Fibroblast of lung (primary cell): ENCODE results near the gene CCN5. TPM values are rescaled to one million over a fixed set of nuclear protein-coding genes. Genes with fewer than 3 reads are reported as not detected.
"Not testable (repeated sequence)": the region's sequence is repeated elsewhere in the genome, so short reads cannot be mapped to it uniquely, and the experiment has no call there.

ENCODE experiments used
- DNase-seq, 2 donors: peaks; one replicate each; pipeline versions ENCODE4 v3.0.0 to v3.0.0-alpha.2; 2010; ENCODE audit warnings: low read depth in 2 of 2
- H2AFZ ChIP-seq: 2 replicates; pipeline ENCODE4 v1.5.1; 2012; ENCODE audit warnings: low read length, control low read depth, inconsistent platforms
- H3K27ac ChIP-seq: 2 replicates; pipeline ENCODE4 v1.5.1; 2011; ENCODE audit warnings: low read length, control low read depth; ENCODE audit not compliant: insufficient read depth
- H3K27me3 ChIP-seq: 2 replicates; pipeline ENCODE4 v1.5.1; 2011; ENCODE audit warnings: mild to moderate bottlenecking, low read length; ENCODE audit not compliant: control insufficient read depth, insufficient read depth
- H3K36me3 ChIP-seq: 2 replicates; pipeline ENCODE4 v1.5.1; 2011; ENCODE audit warnings: low read length; ENCODE audit not compliant: control insufficient read depth, insufficient read depth
- H3K4me1 ChIP-seq: 2 replicates; pipeline ENCODE4 v1.5.1; 2011; ENCODE audit warnings: low read length; ENCODE audit not compliant: control insufficient read depth, insufficient read depth; ENCODE audit errors: extremely low read depth
- H3K4me2 ChIP-seq: 2 replicates; pipeline ENCODE4 v1.5.1; 2011; ENCODE audit warnings: low read length, control low read depth; ENCODE audit not compliant: insufficient read depth; ENCODE audit errors: extremely low read depth
- H3K4me3 ChIP-seq, 4 experiments: fragments of 200-600 bp in 1 of 4; sonication (generic) in 1 of 4; replicated peaks in 1 of 4; 2 replicates each; pipeline ENCODE4 v1.5.1; 2011 to 2016; ENCODE audit warnings: low read length in 4 of 4, low read depth in 3 of 4, mild to moderate bottlenecking in 3 of 4, control low read depth in 2 of 4, inconsistent platforms in 1 of 4, mixed read lengths in 1 of 4; ENCODE audit not compliant: insufficient read depth in 1 of 4; ENCODE audit errors: control extremely low read depth in 1 of 4
- H3K79me2 ChIP-seq: 2 replicates; pipeline ENCODE4 v1.5.1; 2012; ENCODE audit warnings: mild to moderate bottlenecking, low read length, inconsistent platforms; ENCODE audit not compliant: control insufficient read depth, insufficient read depth
- H3K9ac ChIP-seq: 2 replicates; pipeline ENCODE4 v1.5.1; 2011; ENCODE audit warnings: mild to moderate bottlenecking, low read length, control low read depth; ENCODE audit not compliant: insufficient read depth
- H3K9me3 ChIP-seq: 2 replicates; pipeline ENCODE4 v1.5.1; 2012; ENCODE audit warnings: low read depth, low read length; ENCODE audit not compliant: control insufficient read depth, insufficient read depth
- H4K20me1 ChIP-seq: 2 replicates; pipeline ENCODE4 v1.5.1; 2011; ENCODE audit warnings: low read length; ENCODE audit not compliant: control insufficient read depth, insufficient read depth; ENCODE audit errors: extremely low read depth
- CTCF ChIP-seq, 2 donors: IDR thresholded peaks in 1 of 2; conservative IDR thresholded peaks in 1 of 2; 1 replicate in 1 of 2; 2 replicates in 1 of 2; pipeline ENCODE4 v1.5.1; 2011 to 2012; ENCODE audit warnings: low read length in 2 of 2, control low read depth in 1 of 2, inconsistent platforms in 1 of 2, low read depth in 1 of 2, mild to moderate bottlenecking in 1 of 2
- EZH2 ChIP-seq: IDR thresholded peaks from 2 replicates; pipeline ENCODE4 v1.5.1; 2012; ENCODE audit warnings: low read length, control low read depth, mild to moderate bottlenecking; ENCODE audit errors: missing control alignments
- polyA minus RNA-seq: library from RNA; depleted of rRNA, polyadenylated mRNA; stranded (reverse); fragments of >200 nt; gene quantifications from 2 replicates; pipeline ENCODE4 v1.2.3, GENCODE V29; 2011; ENCODE audit warnings: low replicate concordance
- polyA plus RNA-seq, 2 donors: library from polyadenylated mRNA; depleted of rRNA in 1 of 2; stranded (reverse) in 1 of 2; unstranded in 1 of 2; fragments of >200 nt; gene quantifications; 2 replicates each; pipeline ENCODE4 v1.2.1, GENCODE V29; 2011 to 2012; ENCODE audit warnings: missing spikeins in 1 of 2
- total RNA-seq: library from RNA; depleted of rRNA; stranded (reverse); fragments of >200 nt; gene quantifications from 2 replicates; pipeline ENCODE4 v1.2.1, GENCODE V29; 2014

Gene CCN5
- total RNA-seq (21.1 and 31.4 TPM in 2 replicates), polyA plus RNA-seq (1.6 and 122 TPM in 2 replicates), polyA minus RNA-seq (84.6 TPM in 1 of 2 replicates, not detected in the other)
- 2.8 and 173 TPM in 2 replicates for polyA plus RNA-seq (2012)

- Histone ChIP-seq H3K4me1 (peaks cover 18% of the 10 kb centered on the region), H3K27ac (no peak within 1 kb of the TSS), H3K9ac (no peak within 1 kb of the TSS), H3K9me3 (no peaks in the 10 kb centered on the region), H3K36me3 (no peaks in the 10 kb centered on the region), H3K27me3 (peaks cover 10% of the 10 kb centered on the region), H3K4me2 (peak within 1 kb of the TSS; percentile 71), H2AFZ (no peak within 1 kb of the TSS), H3K79me2 (no peaks in the 10 kb centered on the region), H3K4me3 (peak within 1 kb of the TSS in 2 of 4 experiments; percentile 15 to 49), H4K20me1 (no peaks in the 10 kb centered on the region)
- TF ChIP-seq EZH2 (no peak), CTCF (conservative IDR thresholded peaks at IDR 0.05 in 1 of 2, IDR thresholded peaks at IDR 0.05 in 1 of 2; ENCODE audit: low read depth in 1 of 2, low read length in 2 of 2) (no peak)
- DNase-seq: peak; percentile 76 to 92
Measured at GRCh38 chr20:44714701-44715498, at the start of gene CCN5. Gene CCN5, plus strand, starts transcription at chr20:44715369. Its CDS starts 22 bp downstream, at chr20:44715391.

GRCh38 chr20:44666066-44666465, 49.1 kb upstream of the CCN5 start:
- Histone ChIP-seq H3K4me2 (no peak overlapping the region), H4K20me1 (no peaks in the 10 kb centered on the region), H3K4me1 (no peaks in the 10 kb centered on the region), H3K27me3 (peaks cover 10% of the 10 kb centered on the region), H3K9ac (no peak overlapping the region), H3K9me3 (no peaks in the 10 kb centered on the region), H3K4me3 (no peak overlapping the region), H2AFZ (no peak overlapping the region), H3K79me2 (no peaks in the 10 kb centered on the region), H3K36me3 (no peaks in the 10 kb centered on the region), H3K27ac (no peak overlapping the region)
- DNase-seq: no peak
- TF ChIP-seq CTCF (conservative IDR thresholded peaks at IDR 0.05 in 1 of 2, IDR thresholded peaks at IDR 0.05 in 1 of 2; ENCODE audit: low read depth in 1 of 2, low read length in 2 of 2) (no peak), EZH2 (no peak)

- H3K4me1 ChIP-seq, H4K20me1 ChIP-seq, H3K36me3 ChIP-seq, H3K27ac ChIP-seq, H3K27me3 ChIP-seq, H3K9ac ChIP-seq, H3K4me2 ChIP-seq, H3K79me2 ChIP-seq, H3K9me3 ChIP-seq, H3K4me3 ChIP-seq, H2AFZ ChIP-seq: not testable (repeated sequence)
- peak in 1 of 2 donors; percentile 77 for DNase-seq
Measured at GRCh38 chr20:44670851-44671250, 44.3 kb upstream of the CCN5 start.

- not testable (repeated sequence) for H4K20me1 ChIP-seq, H3K9me3 ChIP-seq, DNase-seq, H2AFZ ChIP-seq, H3K4me3 ChIP-seq, H3K4me2 ChIP-seq, H3K79me2 ChIP-seq, H3K36me3 ChIP-seq, H3K27me3 ChIP-seq, H3K4me1 ChIP-seq, H3K27ac ChIP-seq, H3K9ac ChIP-seq
Measured at GRCh38 chr20:44671541-44671940, 43.6 kb upstream of the CCN5 start.

- H4K20me1 ChIP-seq, H3K79me2 ChIP-seq, H3K36me3 ChIP-seq, DNase-seq, H3K27me3 ChIP-seq, H2AFZ ChIP-seq, H3K27ac ChIP-seq, H3K4me2 ChIP-seq, H3K4me1 ChIP-seq, H3K4me3 ChIP-seq, H3K9ac ChIP-seq, H3K9me3 ChIP-seq: not testable (repeated sequence)
Measured at GRCh38 chr20:44672318-44672902, 42.8 kb upstream of the CCN5 start.
